H7 (cell line): ENCODE data around the gene ADAMTS9. TPM values are rescaled to one million over a fixed set of nuclear protein-coding genes. Genes with fewer than 3 reads are reported as not detected.
A peak's percentile ranks its signal among the peaks of the same experiment; 100 is the strongest.

ENCODE experiments used
- DNase-seq: peaks from one replicate; pipeline ENCODE4 v3.0.0; 2012
- H3K27me3 ChIP-seq: 2 replicates; pipeline ENCODE4 v1.6.0; 2011; ENCODE audit warnings: mild to moderate bottlenecking, low read length; ENCODE audit not compliant: control insufficient read depth, insufficient read depth
- H3K36me3 ChIP-seq: replicated peaks from 2 replicates; pipeline ENCODE4 v1.5.1; 2011; ENCODE audit warnings: low read length; ENCODE audit not compliant: control insufficient read depth, insufficient read depth
- H3K4me3 ChIP-seq: 2 replicates; pipeline ENCODE4 v1.5.1; 2011; ENCODE audit warnings: low read depth, mild to moderate bottlenecking, control low read depth, low read length, moderate library complexity; ENCODE audit not compliant: insufficient read depth
- total RNA-seq: library from RNA; depleted of rRNA; stranded (reverse); fragments of >200 nt; shearing (Covaris generic); gene quantifications from 2 replicates; pipeline ENCODE4 v1.2.3, GENCODE V29; 2014

Gene ADAMTS9
- total RNA-seq, 1 experiment from 2014 or later, result 4.9 TPM

GRCh38 chr3:64651303-64651702, 36.5 kb downstream of the ADAMTS9 start:
- DNase-seq, result no peak
- Histone ChIP-seq H3K27me3 (no peaks in the 10 kb centered on the region), H3K36me3 (no peaks in the 10 kb centered on the region), H3K4me3 (no peak overlapping the region)

DNA sequence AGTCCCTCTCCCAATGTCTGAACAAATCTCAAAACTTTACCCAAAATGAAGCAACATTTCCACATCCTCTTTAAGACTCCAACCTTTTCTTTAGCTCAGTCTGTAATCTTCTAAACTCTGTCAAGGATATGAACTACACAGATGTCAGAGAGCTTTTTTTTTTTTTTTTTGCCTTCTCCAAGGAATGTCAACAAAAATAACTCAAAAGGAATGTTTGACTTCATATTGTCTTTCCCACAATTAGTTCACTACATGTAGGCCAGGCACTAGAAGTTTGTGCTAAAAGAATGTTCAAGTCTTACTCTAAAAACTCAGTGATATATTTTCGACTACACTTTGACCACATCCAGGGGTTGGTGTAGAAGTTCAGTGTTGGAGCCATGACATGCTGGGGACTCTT, 37.1 kb downstream of the ADAMTS9 start:
- H3K36me3 ChIP-seq, result no peaks in the 10 kb centered on the region
- H3K27me3 ChIP-seq, result no peaks in the 10 kb centered on the region
- DNase-seq, result no peak
- H3K4me3 ChIP-seq, result no peak overlapping the region

DNA sequence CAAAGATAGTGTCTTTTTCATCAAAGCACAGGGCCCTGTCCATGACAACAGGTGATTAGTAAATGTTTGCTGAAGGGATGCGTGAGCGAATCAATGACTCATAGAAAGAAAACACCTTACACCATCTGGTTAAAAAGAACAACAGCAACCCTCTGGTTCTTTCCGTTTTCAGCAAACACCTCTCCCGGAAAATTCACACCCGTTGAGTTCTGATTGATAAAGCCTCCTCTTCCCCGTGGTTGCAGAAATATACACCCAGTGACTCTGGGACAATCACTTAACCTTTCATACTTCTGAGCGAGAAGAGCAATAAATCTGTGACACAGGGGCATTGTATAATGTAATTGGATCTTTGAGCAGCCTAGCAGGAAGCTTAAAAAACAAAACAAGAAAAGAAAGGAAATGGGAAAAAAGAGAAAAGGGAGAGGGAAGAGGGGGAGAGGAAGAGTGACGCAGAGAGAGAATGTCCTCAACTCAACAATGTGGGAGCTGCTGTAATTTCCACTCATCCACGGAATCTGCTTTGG, 37.6 kb downstream of the ADAMTS9 start:
- no peaks in the 10 kb centered on the region for H3K36me3 ChIP-seq

DNA sequence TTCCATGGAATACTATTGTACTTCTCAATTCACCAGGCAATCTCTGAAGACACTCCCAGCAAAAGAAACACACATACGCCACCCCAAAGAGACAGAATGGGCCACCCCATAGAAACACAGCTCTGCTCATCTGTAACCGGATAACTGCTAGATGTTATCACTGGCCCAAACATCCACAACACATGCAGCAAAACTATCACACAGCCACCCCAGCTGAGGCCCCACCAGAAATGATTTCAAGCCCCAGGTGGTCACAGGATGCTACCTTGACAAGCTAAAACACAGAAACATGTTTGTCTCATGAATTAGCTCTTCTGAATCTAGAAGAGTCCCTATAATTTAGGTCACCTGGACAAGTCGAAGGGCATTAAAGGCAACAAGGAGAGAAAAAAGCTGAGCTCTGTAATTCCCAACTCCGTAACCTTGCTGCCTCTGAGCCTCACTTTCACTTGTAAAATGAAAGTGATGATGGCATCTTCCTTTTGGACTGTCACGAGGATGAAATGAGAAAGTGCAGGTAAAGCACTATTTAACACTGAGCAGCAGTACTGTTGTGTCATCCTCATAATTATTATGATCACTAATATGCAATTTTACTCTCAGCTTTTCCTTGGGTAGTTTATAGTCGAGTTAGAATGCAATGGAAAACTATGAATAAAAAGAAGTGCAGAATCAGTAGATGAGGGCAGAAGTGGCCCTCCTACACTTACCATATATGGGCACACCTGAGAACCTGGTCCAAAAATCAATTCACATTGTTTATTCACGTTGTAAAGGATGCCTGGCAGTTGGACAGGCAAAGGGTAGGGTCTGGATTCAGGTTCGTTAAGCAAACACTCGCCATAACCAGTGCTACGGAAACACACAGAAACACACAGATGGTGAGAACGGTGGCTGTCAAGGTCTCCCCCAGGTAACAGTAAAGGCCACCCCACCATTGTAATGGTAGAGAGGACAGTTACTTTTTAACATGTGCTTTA, 38.6 kb downstream of the ADAMTS9 start:
- no peaks in the 10 kb centered on the region for H3K36me3 ChIP-seq

More for the DNA sequence above, 37.6 kb downstream of the ADAMTS9 start:
- Histone ChIP-seq H3K27me3 (no peaks in the 10 kb centered on the region), H3K4me3 (no peak overlapping the region)
- DNase-seq, result no peak

DNA sequence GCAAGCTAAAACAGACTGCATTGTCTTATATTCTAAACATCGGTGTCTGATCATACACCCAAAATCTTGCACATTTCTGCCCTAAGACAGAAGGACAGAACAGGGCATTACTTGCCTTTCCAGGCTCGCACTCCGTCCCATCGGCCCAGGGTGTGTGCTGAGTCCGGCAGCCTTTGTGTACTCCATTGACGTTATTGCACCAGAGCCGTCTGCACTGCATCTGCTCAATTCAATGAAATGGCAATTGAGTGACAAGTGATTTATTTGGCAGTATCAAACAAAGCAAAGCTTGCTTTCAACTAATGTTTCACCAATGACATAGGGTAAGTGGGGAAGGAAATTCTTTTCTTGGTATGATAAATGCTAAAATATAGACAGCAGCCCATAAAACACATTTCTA, 40.0 kb downstream of the ADAMTS9 start:
- no peak for DNase-seq
- Histone ChIP-seq H3K4me3 (no peak overlapping the region), H3K27me3 (no peaks in the 10 kb centered on the region), H3K36me3 (no peaks in the 10 kb centered on the region)

More for the DNA sequence above, 38.6 kb downstream of the ADAMTS9 start:
- DNase-seq, result no peak
- no peak overlapping the region for H3K4me3 ChIP-seq
- H3K27me3 ChIP-seq, result no peaks in the 10 kb centered on the region

DNA sequence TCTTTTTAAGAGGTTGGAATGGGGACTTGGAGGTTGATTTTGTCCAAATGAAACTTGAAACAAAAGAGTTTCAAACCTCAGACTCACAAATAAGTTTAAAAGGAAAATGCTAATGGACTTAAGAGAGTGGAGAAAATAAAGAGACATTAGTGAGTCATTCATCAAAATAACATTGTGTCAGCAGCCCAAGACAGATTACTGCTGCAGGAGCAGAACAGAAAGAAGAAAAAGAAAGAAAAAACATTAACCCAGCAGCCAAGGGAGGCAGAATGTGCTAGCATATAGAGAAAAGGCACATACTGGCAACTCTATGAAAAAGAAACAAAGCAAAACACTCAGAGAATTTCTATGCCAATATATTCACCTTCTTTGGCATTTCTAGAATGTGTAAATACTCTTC, 42.6 kb downstream of the ADAMTS9 start:
- Histone ChIP-seq H3K27me3 (no peaks in the 10 kb centered on the region), H3K4me3 (no peak overlapping the region), H3K36me3 (no peaks in the 10 kb centered on the region)
- no peak for DNase-seq

- no peak for DNase-seq
- H3K36me3 ChIP-seq, result no peaks in the 10 kb centered on the region
- H3K27me3 ChIP-seq, result no peaks in the 10 kb centered on the region
- H3K4me3 ChIP-seq, result no peak overlapping the region
Measured at GRCh38 chr3:64644483-64644882, 43.3 kb downstream of the ADAMTS9 start.

DNA sequence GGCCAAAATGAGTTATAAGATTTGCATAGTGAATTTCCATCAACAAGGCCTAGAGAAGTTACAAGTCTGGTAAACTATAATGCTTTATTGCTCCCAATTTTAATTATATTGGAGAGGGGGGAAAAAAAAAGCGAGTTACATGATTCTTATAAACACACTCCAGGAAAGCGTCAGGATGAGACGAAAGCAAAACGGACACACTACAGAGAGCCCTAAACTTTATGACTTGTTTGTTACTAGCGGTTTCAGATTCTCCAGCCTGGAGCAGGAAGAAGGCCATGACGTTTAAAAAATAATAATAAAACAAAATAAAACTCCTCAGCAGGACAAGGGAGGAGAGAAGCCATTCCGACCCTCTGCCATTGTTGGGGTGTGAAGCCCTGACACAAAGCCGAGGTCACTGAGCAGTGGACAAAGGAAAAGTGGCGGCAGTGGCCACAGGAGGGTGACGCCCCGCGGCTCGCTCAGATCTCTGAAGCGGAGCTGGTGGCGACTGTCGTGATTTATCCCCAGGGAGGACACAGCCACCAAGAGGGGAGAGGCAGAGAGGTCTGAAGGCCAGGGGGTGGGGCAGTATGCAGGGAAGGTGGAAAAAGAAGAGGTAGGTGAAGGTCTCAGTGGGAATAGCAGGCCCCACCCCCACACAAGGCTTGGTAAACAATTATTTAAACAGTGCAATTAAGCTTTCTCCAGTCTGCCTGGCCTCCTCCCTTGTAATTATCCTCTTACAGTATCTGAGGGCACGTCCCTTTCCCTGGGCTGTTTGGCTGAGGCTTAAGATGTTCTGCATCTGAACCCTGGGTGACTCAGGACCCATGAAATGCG, 45.3 kb downstream of the ADAMTS9 start:
- DNase-seq, result peak; percentile 18
- no peaks in the 10 kb centered on the region for H3K36me3 ChIP-seq

GRCh38 chr3:64638981-64639481, 48.8 kb downstream of the ADAMTS9 start:
- H3K36me3 ChIP-seq, result no peaks in the 10 kb centered on the region
- H3K27me3 ChIP-seq, result no peaks in the 10 kb centered on the region
- H3K4me3 ChIP-seq, result no peak overlapping the region
- no peak for DNase-seq

More for the DNA sequence above, 45.3 kb downstream of the ADAMTS9 start:
- Histone ChIP-seq H3K27me3 (no peaks in the 10 kb centered on the region), H3K4me3 (no peak overlapping the region)

DNA sequence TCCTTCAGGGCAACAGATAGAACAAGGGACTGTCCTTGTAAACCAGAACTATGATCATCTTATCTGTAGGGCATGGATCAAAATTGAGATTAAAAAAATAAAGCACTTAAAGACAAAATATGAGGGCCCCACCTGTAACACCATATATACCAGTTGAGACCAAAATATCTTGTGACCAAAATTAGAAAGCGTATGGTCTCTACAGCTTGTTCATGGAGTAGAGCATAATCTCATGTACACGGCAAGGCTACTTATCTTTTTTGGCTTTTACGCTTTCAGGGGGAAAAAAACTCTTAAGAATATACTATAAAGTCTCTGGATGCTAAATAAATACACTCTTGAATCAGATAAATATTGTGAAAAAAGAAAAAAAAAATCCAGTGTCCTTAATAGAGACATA, 49.3 kb downstream of the ADAMTS9 start:
- no peak for DNase-seq
- Histone ChIP-seq H3K27me3 (no peaks in the 10 kb centered on the region), H3K4me3 (no peak overlapping the region), H3K36me3 (no peaks in the 10 kb centered on the region)

DNA sequence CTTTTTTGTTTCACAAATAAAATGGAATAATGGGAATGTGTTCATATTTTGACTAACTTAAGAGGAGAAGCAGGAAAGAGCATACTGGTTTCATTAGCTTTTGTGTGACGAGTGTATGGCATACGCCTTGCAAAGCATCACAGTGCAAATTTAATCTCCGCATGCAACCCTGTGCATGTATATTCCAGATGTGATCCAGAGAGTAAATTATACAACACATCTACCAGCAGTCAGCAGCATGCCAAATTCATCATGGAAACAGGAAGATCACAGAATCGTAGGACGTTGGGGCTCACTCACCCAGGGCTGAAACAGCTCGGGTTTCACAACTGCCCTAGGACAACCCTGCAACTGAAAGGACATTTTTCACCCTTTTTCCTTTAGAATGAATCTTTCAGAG, 53.4 kb downstream of the ADAMTS9 start:
- H3K27me3 ChIP-seq, result no peaks in the 10 kb centered on the region

GRCh38 chr3:64631951-64632350, 55.8 kb downstream of the ADAMTS9 start:
- no peak overlapping the region for H3K4me3 ChIP-seq
- H3K27me3 ChIP-seq, result no peaks in the 10 kb centered on the region
- no peaks in the 10 kb centered on the region for H3K36me3 ChIP-seq
- DNase-seq, result no peak

More for the DNA sequence above, 53.4 kb downstream of the ADAMTS9 start:
- H3K4me3 ChIP-seq, result no peak overlapping the region
- DNase-seq, result no peak
- no peaks in the 10 kb centered on the region for H3K36me3 ChIP-seq

DNA sequence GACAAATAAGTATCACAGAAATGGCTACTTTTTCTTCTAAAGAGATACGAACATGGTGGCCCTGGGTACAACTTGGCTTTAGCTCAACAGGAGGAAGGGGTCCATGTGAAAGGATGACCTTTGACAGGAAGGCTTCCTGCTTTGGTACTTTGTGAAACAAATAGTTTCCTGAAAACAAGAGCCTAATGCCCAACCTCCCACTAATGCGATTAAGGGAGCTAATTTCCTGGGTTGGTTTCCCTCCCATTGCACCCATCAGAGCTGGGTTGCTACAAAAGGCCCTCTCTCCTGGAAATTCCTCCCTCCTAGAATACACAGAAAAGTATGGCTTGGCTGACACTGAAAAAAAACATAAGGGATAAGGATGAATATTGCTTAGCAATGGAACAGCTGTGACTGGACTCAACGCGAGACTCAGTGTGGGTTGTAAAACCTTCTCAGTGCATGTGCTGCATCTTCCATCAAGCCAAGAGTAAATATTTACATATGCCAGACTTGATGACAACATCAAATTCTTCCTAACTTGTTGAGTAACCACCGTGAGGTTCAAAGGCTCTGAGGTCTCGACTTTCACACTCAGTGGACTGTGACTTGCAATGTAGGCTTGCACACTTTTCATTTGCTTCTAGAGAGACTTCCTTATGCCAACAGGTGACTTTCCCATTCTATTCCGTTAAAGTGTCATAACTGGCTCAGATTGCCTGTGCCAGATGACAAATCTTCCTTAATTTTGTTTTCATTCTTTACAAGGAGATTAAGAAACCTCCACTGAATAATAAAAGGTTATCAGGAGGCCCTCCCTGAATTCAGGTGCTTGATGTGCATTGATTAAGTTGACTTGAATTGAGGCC, 60.1 kb downstream of the ADAMTS9 start:
- H3K36me3 ChIP-seq, result no peaks in the 10 kb centered on the region
- no peak for DNase-seq
- H3K4me3 ChIP-seq, result no peak overlapping the region
- H3K27me3 ChIP-seq, result no peaks in the 10 kb centered on the region

- DNase-seq, result no peak
- H3K36me3 ChIP-seq, result no peaks in the 10 kb centered on the region
- H3K27me3 ChIP-seq, result no peaks in the 10 kb centered on the region
- H3K4me3 ChIP-seq, result no peak overlapping the region
Measured at GRCh38 chr3:64627042-64627441, 60.8 kb downstream of the ADAMTS9 start.
